Keratinocyte (primary cell): ENCODE results near the gene RNF13. TPM values are rescaled to one million over a fixed set of nuclear protein-coding genes. Genes with fewer than 3 reads are reported as not detected.

Experiments used
- DNase-seq: peaks from one replicate; pipeline ENCODE4 v3.0.0-alpha.2; 2011; ENCODE audit warnings: low read depth, missing footprints, low spot score
- FAIRE-seq: peaks from 2 replicates; lab custom pipeline; 2011; peaks lifted over from hg19 to GRCh38; lab: Jason Lieb, UNC
- H2AFZ ChIP-seq: 2 replicates; pipeline ENCODE4 v1.6.0; 2012; ENCODE audit warnings: low read length, control low read depth, inconsistent platforms; ENCODE audit not compliant: control insufficient read depth
- H3K27ac ChIP-seq: 2 replicates; pipeline ENCODE4 v1.5.1; 2011; ENCODE audit warnings: low read length; ENCODE audit not compliant: control insufficient read depth, insufficient read depth
- H3K27me3 ChIP-seq: 3 replicates; pipeline ENCODE4 v1.6.0; 2011; ENCODE audit warnings: low read length; ENCODE audit not compliant: control insufficient read depth, insufficient read depth; ENCODE audit errors: extremely low read depth
- H3K36me3 ChIP-seq, 2 experiments: 2 replicates in 1 of 2; 3 replicates in 1 of 2; pipeline ENCODE4 v1.5.1; 2011; ENCODE audit warnings: low read length in 2 of 2, mild to moderate bottlenecking in 1 of 2; ENCODE audit not compliant: control insufficient read depth in 2 of 2, insufficient read depth in 2 of 2; ENCODE audit errors: extremely low read depth in 1 of 2
- H3K4me1 ChIP-seq: 3 replicates; pipeline ENCODE4 v1.5.1; 2011; ENCODE audit warnings: low read length; ENCODE audit not compliant: control insufficient read depth, insufficient read depth; ENCODE audit errors: extremely low read depth
- H3K4me2 ChIP-seq: 3 replicates; pipeline ENCODE4 v1.6.0; 2011; ENCODE audit warnings: low read depth, low read length; ENCODE audit not compliant: control insufficient read depth, insufficient read depth; ENCODE audit errors: extremely low read depth
- H3K4me3 ChIP-seq, 3 experiments: fragments of 200-600 bp in 1 of 3; sonication (generic) in 1 of 3; 2 replicates in 2 of 3; 3 replicates in 1 of 3; pipeline ENCODE4 v1.5.1; 2011 to 2016; ENCODE audit warnings: low read length in 3 of 3, mild to moderate bottlenecking in 3 of 3, control low read depth in 2 of 3, inconsistent platforms in 1 of 3, low read depth in 1 of 3, mixed read lengths in 1 of 3, mixed run types in 1 of 3, moderate library complexity in 1 of 3; ENCODE audit not compliant: control insufficient read depth in 2 of 3, insufficient read depth in 2 of 3; ENCODE audit errors: extremely low read depth in 1 of 3
- H3K79me2 ChIP-seq: 2 replicates; pipeline ENCODE4 v1.6.0; 2012; ENCODE audit warnings: low read length; ENCODE audit not compliant: control insufficient read depth, insufficient read depth
- H3K9ac ChIP-seq: 3 replicates; pipeline ENCODE4 v1.6.0; 2011; ENCODE audit warnings: low read length; ENCODE audit not compliant: control insufficient read depth, insufficient read depth; ENCODE audit errors: extremely low read depth
- H3K9me1 ChIP-seq: 3 replicates; pipeline ENCODE4 v1.6.0; 2011; ENCODE audit warnings: low read length; ENCODE audit not compliant: control insufficient read depth, insufficient read depth; ENCODE audit errors: extremely low read depth
- H3K9me3 ChIP-seq: 2 replicates; pipeline ENCODE4 v1.5.1; 2012; ENCODE audit warnings: low read depth, low read length; ENCODE audit not compliant: control insufficient read depth
- H4K20me1 ChIP-seq: 3 replicates; pipeline ENCODE4 v1.6.0; 2011; ENCODE audit warnings: low read length; ENCODE audit not compliant: control insufficient read depth, insufficient read depth; ENCODE audit errors: extremely low read depth
- CTCF ChIP-seq, 3 experiments: IDR thresholded peaks in 1 of 3; conservative IDR thresholded peaks in 1 of 3; optimal IDR thresholded peaks in 1 of 3; 2 replicates in 2 of 3; 3 replicates in 1 of 3; pipeline versions ENCODE3 to v1.5.1; 2011; ENCODE audit warnings: low read length in 3 of 3, mild to moderate bottlenecking in 3 of 3, moderate library complexity in 2 of 3, control low read depth in 1 of 3, inconsistent platforms in 1 of 3; ENCODE audit not compliant: insufficient read depth in 2 of 3; ENCODE audit errors: extremely low read depth in 1 of 3
- EZH2 ChIP-seq: IDR thresholded peaks from one replicate; pipeline ENCODE4 v1.6.1; 2012; ENCODE audit warnings: inconsistent platforms, mild to moderate bottlenecking, low read length, moderate library complexity
- dilution Hi-C: fragments of 300-500 bp; cut with MboI; formaldehyde crosslinking; loops from one replicate; pipeline ENCODE4 v1.7.0; 2020; ENCODE audit warnings: low sequenced_read_pairs; ENCODE audit not compliant: extremely low pct_ligation_motif_present
- polyA plus RNA-seq, 5 experiments: library from polyadenylated mRNA; depleted of rRNA in 3 of 5; stranded (reverse) in 3 of 5; stranded (forward) in 1 of 5; unstranded in 1 of 5; fragments of >200 nt; gene quantifications; 1 replicate in 1 of 5; 2 replicates in 3 of 5; 3 replicates in 1 of 5; pipeline versions ENCODE4 v1.2.1 to v1.2.3, GENCODE V29; 2011 to 2012; ENCODE audit warnings: missing spikeins in 2 of 5, low read depth in 1 of 5, low replicate concordance in 1 of 5

RNF13 gene
- polyA plus RNA-seq, 1 donor (not counting 4 experiments of a cell fraction or from before 2014, with no cell fraction given) = 57.4 TPM

- no peak overlapping the region for H3K27ac ChIP-seq
- peaks cover under 1% of the 10 kb centered on the region for H3K79me2 ChIP-seq
- no peak for DNase-seq
- no peak overlapping the region for H3K4me3 ChIP-seq
- no peaks in the 10 kb centered on the region for H4K20me1 ChIP-seq
- peaks cover 0 to 3% of the 10 kb centered on the region in 2 experiments for H3K36me3 ChIP-seq
- peak; percentile 64 for FAIRE-seq
- peaks cover 5% of the 10 kb centered on the region for H3K4me1 ChIP-seq
- H2AFZ ChIP-seq = no peak overlapping the region
- H3K9me1 ChIP-seq = no peaks in the 10 kb centered on the region
- no peak overlapping the region for H3K4me2 ChIP-seq
- dilution Hi-C loops = no loop called here
- TF ChIP-seq CTCF (optimal IDR thresholded peaks at IDR 0.05 in 1 of 3, IDR thresholded peaks at IDR 0.05 in 1 of 3, conservative IDR thresholded peaks at IDR 0.05 in 1 of 3; ENCODE audit: extremely low read depth in 1 of 3, insufficient read depth in 2 of 3, low read length in 3 of 3) = no peak
- no peak for TF ChIP-seq EZH2
- no peaks in the 10 kb centered on the region for H3K9me3 ChIP-seq
- H3K9ac ChIP-seq = no peak overlapping the region
- no peaks in the 10 kb centered on the region for H3K27me3 ChIP-seq
These were observed 145.3 kb downstream of the RNF13 start for GRCh38 chr3:149958171-149958796.

- Histone ChIP-seq H3K4me1 (peaks cover 5% of the 10 kb centered on the region), H3K36me3 (peaks cover 0 to 2% of the 10 kb centered on the region in 2 experiments), H3K79me2 (peaks cover 12% of the 10 kb centered on the region), H2AFZ (no peak overlapping the region), H4K20me1 (no peaks in the 10 kb centered on the region), H3K4me2 (no peak overlapping the region), H3K9me1 (no peaks in the 10 kb centered on the region), H3K9ac (no peak overlapping the region), H3K9me3 (no peaks in the 10 kb centered on the region), H3K27ac (no peak overlapping the region), H3K27me3 (no peaks in the 10 kb centered on the region), H3K4me3 (no peak overlapping the region)
- DNase-seq (no peak), FAIRE-seq (no peak)
- dilution Hi-C loops = no loop called here
- TF ChIP-seq EZH2 = no peak
- TF ChIP-seq CTCF (optimal IDR thresholded peaks at IDR 0.05 in 1 of 3, IDR thresholded peaks at IDR 0.05 in 1 of 3, conservative IDR thresholded peaks at IDR 0.05 in 1 of 3; ENCODE audit: extremely low read depth in 1 of 3, insufficient read depth in 2 of 3, low read length in 3 of 3) = no peak
These were observed 146.4 kb downstream of the RNF13 start for GRCh38 chr3:149959443-149959842.
